Mononuclear cell (primary cell): Measurements from ENCODE around the gene MAP3K3. TPM values are rescaled to one million over a fixed set of nuclear protein-coding genes. Genes with fewer than 3 reads are reported as not detected.

Experiments
- H3K27me3 ChIP-seq: 2 replicates; pipeline ENCODE4 v1.6.0; 2011; ENCODE audit warnings: low read length, control low read depth; ENCODE audit not compliant: insufficient read depth
- H3K4me1 ChIP-seq: 2 replicates; pipeline ENCODE4 v1.5.1; 2011; ENCODE audit warnings: mild to moderate bottlenecking, low read length, control low read depth; ENCODE audit not compliant: insufficient read depth
- H3K4me3 ChIP-seq: 2 replicates; pipeline ENCODE4 v1.5.1; 2011; ENCODE audit warnings: mild to moderate bottlenecking, low read length, moderate library complexity
- H3K9me3 ChIP-seq: 2 replicates; pipeline ENCODE4 v1.5.1; 2011; ENCODE audit warnings: low read depth, mild to moderate bottlenecking, control low read depth, low read length
- total RNA-seq: library from RNA; depleted of rRNA; stranded (reverse); fragments of >200 nt; gene quantifications from one replicate; pipeline ENCODE4 v1.2.3, GENCODE V29; 2012

Gene MAP3K3
- total RNA-seq, 1 donor: 120 TPM

DNA sequence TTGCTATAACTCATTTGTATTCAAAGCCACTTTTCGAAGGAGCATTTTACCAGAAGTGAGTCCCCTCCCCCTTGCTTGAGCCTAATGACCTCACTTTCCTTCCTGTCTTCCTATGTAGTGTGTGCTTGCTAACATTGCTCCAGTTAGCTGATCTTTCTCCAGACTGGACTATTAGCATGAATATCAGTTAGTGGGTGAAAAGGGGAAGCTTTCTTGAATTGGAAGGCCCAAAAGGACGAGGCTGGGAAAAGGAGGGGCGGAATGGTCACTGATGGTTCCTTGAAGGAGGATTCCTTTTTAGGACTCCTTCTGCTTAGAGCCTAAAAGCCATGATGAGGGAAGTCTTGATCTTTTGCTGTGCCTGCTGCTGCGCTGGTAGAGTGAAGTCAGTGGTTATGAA lies 11.9 kb downstream of the MAP3K3 start:
- no peak overlapping the region for H3K4me3 ChIP-seq

GRCh38 chr17:63634816-63635215 lies 12.6 kb downstream of the MAP3K3 start:
- no peaks in the 10 kb centered on the region for H3K27me3 ChIP-seq
- no peak overlapping the region for H3K4me3 ChIP-seq
- H3K4me1 ChIP-seq: peaks cover 38% of the 10 kb centered on the region
- H3K9me3 ChIP-seq: no peaks in the 10 kb centered on the region

More for the DNA sequence above, 11.9 kb downstream of the MAP3K3 start:
- Histone ChIP-seq H3K27me3 (no peaks in the 10 kb centered on the region), H3K4me1 (peaks cover 40% of the 10 kb centered on the region), H3K9me3 (no peaks in the 10 kb centered on the region)

- Histone ChIP-seq H3K9me3 (no peaks in the 10 kb centered on the region), H3K4me3 (no peak overlapping the region), H3K4me1 (peaks cover 43% of the 10 kb centered on the region), H3K27me3 (no peaks in the 10 kb centered on the region)
Observed at GRCh38 chr17:63635290-63635689, 13.1 kb downstream of the MAP3K3 start.

DNA sequence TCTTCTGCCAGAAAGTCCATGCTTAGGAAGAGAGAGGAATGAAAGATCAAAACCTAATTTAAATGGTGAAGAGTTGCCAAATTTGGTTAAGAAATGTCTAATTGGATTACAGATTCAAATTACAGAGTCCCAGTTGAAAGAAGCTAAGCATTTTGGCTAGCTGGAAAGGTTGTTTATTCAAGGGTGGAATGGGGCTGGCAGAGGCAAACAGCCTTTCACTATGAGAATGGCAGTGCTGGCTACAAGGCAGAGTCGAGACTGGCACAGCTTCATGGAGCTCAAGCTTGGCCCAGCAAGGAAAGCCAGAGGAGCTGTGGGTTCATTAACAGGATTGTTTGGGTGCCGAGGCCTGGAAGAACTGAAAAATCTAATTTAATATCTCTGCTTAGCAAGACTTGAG lies 13.6 kb downstream of the MAP3K3 start:
- Histone ChIP-seq H3K4me3 (no peak overlapping the region), H3K9me3 (no peaks in the 10 kb centered on the region), H3K27me3 (no peaks in the 10 kb centered on the region), H3K4me1 (peaks cover 48% of the 10 kb centered on the region)

DNA sequence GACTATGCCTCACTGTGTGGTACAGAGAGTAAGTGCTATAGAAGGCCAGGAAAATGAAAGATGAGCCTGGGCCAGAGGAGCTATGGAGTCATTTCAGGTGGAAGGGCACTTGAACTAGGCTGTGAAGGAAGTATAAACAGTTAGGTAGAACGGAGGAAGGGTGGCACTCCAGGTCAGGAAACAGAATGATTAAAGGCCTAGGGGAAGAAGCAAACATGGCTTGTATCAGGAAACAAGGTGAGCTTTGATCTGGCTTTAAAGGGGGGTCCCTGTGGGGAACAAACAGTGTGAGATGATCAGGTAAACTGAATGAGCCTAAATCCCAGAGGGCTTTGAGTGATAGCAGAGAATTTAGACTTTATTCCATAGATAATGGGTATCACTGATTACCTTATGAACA lies 16.9 kb downstream of the MAP3K3 start:
- H3K9me3 ChIP-seq: no peaks in the 10 kb centered on the region
- H3K4me3 ChIP-seq: no peak overlapping the region
- H3K27me3 ChIP-seq: no peaks in the 10 kb centered on the region
- H3K4me1 ChIP-seq: peaks cover 74% of the 10 kb centered on the region

DNA sequence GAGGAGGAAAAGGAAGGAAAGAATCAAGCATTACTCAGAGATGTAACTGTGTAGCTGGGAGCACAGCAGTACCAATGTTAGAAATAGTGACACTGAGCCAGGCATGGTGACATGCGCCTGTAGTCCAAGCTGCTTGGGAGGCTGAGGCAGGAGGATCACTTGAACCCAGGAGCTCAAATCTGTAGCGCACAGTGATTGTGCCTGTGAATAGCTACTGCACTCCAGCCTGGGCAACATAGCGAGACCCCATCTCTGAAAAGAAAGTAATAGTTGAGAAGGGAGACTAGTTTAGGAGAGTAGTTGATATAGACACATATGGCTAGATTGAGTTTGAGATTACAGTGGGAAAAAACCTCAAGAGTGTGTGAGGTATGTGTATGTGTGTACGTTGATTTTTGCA lies 17.8 kb downstream of the MAP3K3 start:
- Histone ChIP-seq H3K4me3 (no peak overlapping the region), H3K27me3 (no peaks in the 10 kb centered on the region), H3K9me3 (no peaks in the 10 kb centered on the region), H3K4me1 (peaks cover 74% of the 10 kb centered on the region)

DNA sequence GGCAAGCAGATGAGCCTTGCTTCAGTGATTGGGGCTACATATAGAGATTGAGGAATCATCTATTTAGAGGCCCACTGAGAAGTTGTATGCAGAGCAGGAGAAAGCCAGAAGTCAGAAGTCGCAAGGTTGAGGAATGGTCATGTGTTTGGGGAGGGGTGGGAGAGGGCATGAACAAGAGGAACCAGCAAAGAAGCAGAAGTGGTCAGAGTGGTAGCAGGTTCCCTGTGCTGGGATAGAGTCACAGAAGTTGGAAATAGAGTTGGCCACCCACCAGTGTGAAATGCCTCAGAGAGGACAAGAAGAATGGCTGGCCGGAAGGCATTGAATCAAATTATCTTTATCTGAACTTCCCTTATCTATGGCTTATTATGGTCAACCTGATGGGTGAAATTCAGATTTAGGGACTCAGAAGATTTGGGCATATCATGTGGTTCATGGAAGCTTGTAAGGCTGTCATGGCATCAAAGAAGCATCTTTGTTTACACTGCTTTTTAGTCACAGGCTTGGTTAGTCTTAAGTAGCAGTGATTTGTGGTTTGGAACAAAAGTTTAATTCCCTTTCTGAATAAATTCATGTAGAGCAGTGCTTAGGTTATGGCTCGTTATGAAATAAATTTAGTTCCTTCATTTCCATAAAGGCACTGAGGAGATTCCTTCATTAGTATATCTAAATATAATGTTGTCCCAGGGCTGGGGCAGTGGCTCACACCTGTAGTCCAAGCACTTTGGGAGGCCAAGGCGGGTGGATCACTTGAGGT lies 19.7 kb downstream of the MAP3K3 start:
- Histone ChIP-seq H3K4me3 (no peak overlapping the region), H3K9me3 (no peaks in the 10 kb centered on the region), H3K27me3 (no peaks in the 10 kb centered on the region), H3K4me1 (peaks cover 82% of the 10 kb centered on the region)

GRCh38 chr17:63644846-63645245 lies 22.6 kb downstream of the MAP3K3 start:
- no peaks in the 10 kb centered on the region for H3K27me3 ChIP-seq
- H3K4me1 ChIP-seq: peaks cover 100% of the 10 kb centered on the region
- H3K9me3 ChIP-seq: no peaks in the 10 kb centered on the region
- H3K4me3 ChIP-seq: no peak overlapping the region

DNA sequence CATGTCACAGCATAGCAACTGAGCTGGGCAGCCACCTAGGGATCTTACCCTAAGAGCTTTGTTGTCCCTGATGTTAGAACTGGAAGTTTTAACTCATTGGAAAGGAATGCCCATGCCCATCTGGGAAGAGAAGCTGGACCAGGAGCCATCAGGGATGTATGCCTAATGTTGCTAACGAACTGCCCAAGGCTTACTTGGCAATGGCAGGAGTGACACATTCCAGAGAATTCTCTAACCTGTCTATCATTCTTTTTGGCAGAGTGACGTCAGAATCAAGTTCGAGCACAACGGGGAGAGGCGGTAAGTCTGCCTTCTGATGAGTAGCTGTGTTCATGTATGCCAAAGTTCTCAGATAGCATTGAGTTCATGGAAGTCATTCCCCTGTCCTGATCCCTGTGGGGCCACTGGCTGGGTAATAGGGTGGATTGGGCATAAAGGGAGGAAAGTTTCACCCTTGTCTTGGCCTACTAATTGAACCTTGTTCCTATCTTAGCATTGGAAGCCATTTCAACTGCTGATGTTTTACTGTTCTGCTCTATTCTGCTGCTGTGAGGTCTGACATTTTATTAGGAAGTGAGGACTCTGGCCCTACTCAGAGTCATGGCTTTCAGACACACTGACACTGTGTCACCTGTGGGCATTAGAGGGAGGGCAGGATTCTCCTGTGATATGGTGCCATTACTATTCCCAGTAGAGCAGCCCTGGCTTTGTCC lies 23.7 kb downstream of the MAP3K3 start:
- Histone ChIP-seq H3K4me1 (peaks cover 100% of the 10 kb centered on the region), H3K27me3 (no peaks in the 10 kb centered on the region), H3K9me3 (no peaks in the 10 kb centered on the region), H3K4me3 (no peak overlapping the region)

DNA sequence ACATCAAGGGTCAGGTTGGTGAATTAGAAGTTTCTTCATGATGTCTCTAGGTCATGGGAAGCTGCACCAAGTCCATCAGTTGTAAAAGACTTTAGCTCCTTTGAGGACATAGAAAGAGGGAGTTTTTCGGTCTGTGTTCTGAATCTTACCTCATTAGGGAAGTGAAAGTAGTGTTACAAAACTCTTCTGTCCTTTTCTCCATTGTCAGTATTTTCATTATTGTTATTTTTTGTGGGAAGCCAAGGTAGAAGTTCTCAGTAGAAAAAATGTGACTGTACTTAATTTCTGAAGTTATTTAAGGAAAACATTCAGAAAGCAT lies 24.2 kb downstream of the MAP3K3 start:
- H3K4me3 ChIP-seq: no peak overlapping the region
- H3K4me1 ChIP-seq: peaks cover 99% of the 10 kb centered on the region
- no peaks in the 10 kb centered on the region for H3K9me3 ChIP-seq
- H3K27me3 ChIP-seq: no peaks in the 10 kb centered on the region

DNA sequence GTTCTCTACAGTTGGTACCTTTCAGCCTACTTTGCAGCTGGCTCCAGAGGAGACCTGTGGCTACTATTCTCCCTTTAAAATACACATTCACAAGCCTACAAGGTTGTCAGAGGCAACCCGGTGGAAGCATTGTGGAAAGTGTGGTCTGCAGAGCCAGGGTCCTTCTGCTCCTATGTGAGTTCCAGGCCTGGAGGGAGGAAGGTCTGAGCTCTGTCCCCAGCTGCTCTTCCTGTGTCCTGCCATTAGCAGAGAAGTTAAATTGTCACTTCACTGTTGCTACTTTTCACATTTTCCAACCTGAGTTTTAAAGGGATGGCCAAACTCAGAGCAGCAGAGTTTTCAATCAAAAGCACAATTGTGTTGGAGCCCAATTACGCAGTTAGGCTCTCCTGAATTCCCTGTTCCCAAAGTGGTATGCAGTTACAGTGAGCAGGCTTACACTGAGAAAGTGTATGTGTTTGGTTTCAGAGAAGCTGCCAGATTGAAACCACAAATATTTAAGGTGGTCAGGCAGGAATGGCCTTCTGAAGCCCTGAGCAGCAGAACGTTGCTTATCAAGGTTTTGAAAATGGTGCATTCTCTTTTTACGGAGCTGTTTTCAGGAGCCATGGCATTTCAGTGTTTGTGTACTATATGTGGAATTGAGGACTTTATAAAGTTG lies 25.0 kb downstream of the MAP3K3 start:
- Histone ChIP-seq H3K27me3 (no peaks in the 10 kb centered on the region), H3K9me3 (no peaks in the 10 kb centered on the region), H3K4me3 (no peak overlapping the region), H3K4me1 (peaks cover 99% of the 10 kb centered on the region)

GRCh38 chr17:63647936-63648335 lies 25.7 kb downstream of the MAP3K3 start:
- Histone ChIP-seq H3K4me1 (peaks cover 94% of the 10 kb centered on the region), H3K27me3 (no peaks in the 10 kb centered on the region), H3K4me3 (no peak overlapping the region), H3K9me3 (no peaks in the 10 kb centered on the region)

- H3K9me3 ChIP-seq: no peaks in the 10 kb centered on the region
- peaks cover 84% of the 10 kb centered on the region for H3K4me1 ChIP-seq
- no peaks in the 10 kb centered on the region for H3K27me3 ChIP-seq
- H3K4me3 ChIP-seq: no peak overlapping the region
Observed at GRCh38 chr17:63649813-63650212, 27.6 kb downstream of the MAP3K3 start.

GRCh38 chr17:63652106-63652505 lies 29.9 kb downstream of the MAP3K3 start:
- H3K9me3 ChIP-seq: no peaks in the 10 kb centered on the region
- no peak overlapping the region for H3K4me3 ChIP-seq

GRCh38 chr17:63653050-63653449 lies 30.8 kb downstream of the MAP3K3 start:
- H3K4me1 ChIP-seq: peaks cover 60% of the 10 kb centered on the region
- no peak overlapping the region for H3K4me3 ChIP-seq
- H3K27me3 ChIP-seq: no peaks in the 10 kb centered on the region
- no peaks in the 10 kb centered on the region for H3K9me3 ChIP-seq

More at GRCh38 chr17:63652106-63652505, 29.9 kb downstream of the MAP3K3 start:
- H3K4me1 ChIP-seq: peaks cover 69% of the 10 kb centered on the region
- no peaks in the 10 kb centered on the region for H3K27me3 ChIP-seq
